HepG2 (cell line): Measurements from ENCODE around the gene CAD. TPM values are rescaled to one million over a fixed set of nuclear protein-coding genes. Genes with fewer than 3 reads are reported as not detected.

ENCODE experiments used
- CSRNP1 ChIP-seq: sonication (generic); formaldehyde crosslinking; IDR thresholded peaks from 2 replicates; pipeline ENCODE4 v1.8.1; 2023; ENCODE audit warnings: mild to moderate bottlenecking, missing genetic modification reagents
- FOXP1 ChIP-seq, 2 experiments: fragments of 450-650 bp in 1 of 2; IDR thresholded peaks; 2 replicates each; pipeline ENCODE4 v1.6.1; 2017 to 2018; ENCODE audit warnings: antibody characterized with exemption in 1 of 2
- GRHL1 ChIP-seq: sonication (generic); formaldehyde crosslinking; conservative IDR thresholded peaks from 2 replicates; pipeline ENCODE4 v1.8.0; 2022; ENCODE audit warnings: missing genetic modification reagents
- HIC2 ChIP-seq: sonication (generic); formaldehyde crosslinking; IDR thresholded peaks from 2 replicates; pipeline ENCODE4 v1.9.0; 2022; ENCODE audit warnings: low read depth, missing genetic modification reagents
- HMGXB4 ChIP-seq, 2 experiments: sonication (generic) in 1 of 2; formaldehyde crosslinking in 1 of 2; IDR thresholded peaks; 2 replicates each; pipeline versions ENCODE4 v1.4.0 to v1.6.1; 2018 to 2020; ENCODE audit warnings: missing genetic modification reagents in 2 of 2, borderline replicate concordance in 1 of 2, low read depth in 1 of 2, mild to moderate bottlenecking in 1 of 2, missing biosample characterization in 1 of 2
- KDM2A ChIP-seq: sonication (generic); formaldehyde crosslinking; IDR thresholded peaks from 2 replicates; pipeline ENCODE4 v1.4.0; 2020; ENCODE audit warnings: low read depth, missing genetic modification reagents, borderline replicate concordance
- MBD4 ChIP-seq: IDR thresholded peaks from 2 replicates; pipeline ENCODE4 v1.6.1; 2012; ENCODE audit warnings: low read length, inconsistent platforms, borderline replicate concordance
- ZNF10 ChIP-seq: sonication (generic); formaldehyde crosslinking; IDR thresholded peaks from 2 replicates; pipeline ENCODE4 v1.4.0; 2020; ENCODE audit warnings: mild to moderate bottlenecking, low read depth, missing genetic modification reagents, borderline replicate concordance
- ZNF256 ChIP-seq: sonication (generic); formaldehyde crosslinking; conservative IDR thresholded peaks from 2 replicates; pipeline ENCODE4 v1.4.0; 2020; ENCODE audit warnings: missing genetic modification reagents
- ZNF362 ChIP-seq: sonication (generic); formaldehyde crosslinking; IDR thresholded peaks from 2 replicates; pipeline ENCODE4 v1.4.0; 2020; ENCODE audit warnings: missing genetic modification reagents, mild to moderate bottlenecking, borderline replicate concordance
- ZNF597 ChIP-seq: sonication (generic); formaldehyde crosslinking; IDR thresholded peaks from 2 replicates; pipeline ENCODE4 v1.5.0; 2020; ENCODE audit warnings: missing genetic modification reagents
- ZNF687 ChIP-seq: sonication (generic); formaldehyde crosslinking; IDR thresholded peaks from 2 replicates; pipeline ENCODE4 v1.5.1; 2020; ENCODE audit warnings: mild to moderate bottlenecking, missing genetic modification reagents, moderate library complexity
- polyA plus RNA-seq, 8 experiments: library from polyadenylated mRNA; depleted of rRNA in 3 of 8; stranded (reverse) in 7 of 8; unstranded in 1 of 8; fragments of >200 nt; fragmentation: Illumina TruSeq in 4 of 8; extraction: Trizol in 4 of 8; gene quantifications; 2 replicates each; pipeline versions ENCODE4 v1.2.1 to v1.2.3, GENCODE V29; 2011 to 2016; ENCODE audit warnings: low read depth in 4 of 8, missing spikeins in 1 of 8, mixed read lengths in 1 of 8; ENCODE audit not compliant: insufficient read depth in 1 of 8
- total RNA-seq, 5 experiments: library from RNA; depleted of rRNA; stranded (reverse); fragments of >200 nt; fragmentation: Illumina TruSeq; extraction: Trizol; gene quantifications; 2 replicates each; pipeline ENCODE4 v1.2.3, GENCODE V29; 2016; ENCODE audit warnings: low read depth in 1 of 5

Gene CAD
- total and polyA plus RNA-seq, 2 of the 13 experiments (the other 11 are each of a cell fraction or from before 2014, with no cell fraction given): 21.7 to 37.0 TPM

- TF ChIP-seq HMGXB4 (CRISPR knock-in tag; IDR thresholded peaks at IDR 0.05; ENCODE audit: borderline replicate concordance in 1 of 2, low read depth in 1 of 2) (peak; percentile 86 to 95), ZNF256 (CRISPR knock-in tag) (peak; percentile 56; the same call in 1 of the 2 replicates), GRHL1 (CRISPR knock-in tag) (no peak), KDM2A (CRISPR knock-in tag) (peak; percentile 92), ZNF597 (CRISPR knock-in tag) (no peak), ZNF362 (no peak), MBD4 (no peak), HIC2 (CRISPR knock-in tag) (peak; percentile 94), ZNF10 (CRISPR knock-in tag) (no peak), ZNF687 (CRISPR knock-in tag) (peak; percentile 94), CSRNP1 (CRISPR knock-in tag) (no peak; the same call in 1 of the 2 replicates), FOXP1 (IDR thresholded peaks at IDR 0.05) (no peak), FOXP1 (CRISPR knock-in tag; IDR thresholded peaks at IDR 0.05) (peak; percentile 43; the same call in 1 of the 2 replicates)
These were observed 47.8 kb downstream of the CAD start (continued) for GRCh38 chr2:27264753-27265535.
